ENCODE data around the gene BAMBI. TPM values are rescaled to one million over a fixed set of nuclear protein-coding genes. Genes with fewer than 3 reads are reported as not detected.

Gene BAMBI
- total RNA-seq, 1 experiment from 2014 or later: 31.9 TPM

- no peak for DNase-seq (ENCODE audit: low spot score)
- POLR2A ChIA-PET (ENCODE audit: low non-redundant PET): no interaction called here
- Histone ChIP-seq H3K27ac (ENCODE audit: low read depth, low read length, poor library complexity, severe bottlenecking) (no peak overlapping the region), H3K4me1 (ENCODE audit: insufficient read depth, low read length, poor library complexity, severe bottlenecking) (peaks cover 12% of the 10 kb centered on the region), H3K36me3 (ENCODE audit: insufficient read depth, low read length, poor library complexity, severe bottlenecking) (no peaks in the 10 kb centered on the region), H3K4me3 (ENCODE audit: low read depth, low read length, poor library complexity, severe bottlenecking) (no peak overlapping the region), H3K27me3 (replicated peaks; ENCODE audit: insufficient read depth, low read depth, low read length, poor library complexity) (no peaks in the 10 kb centered on the region), H3K9me3 (ENCODE audit: low read depth, low read length, poor library complexity, severe bottlenecking) (no peaks in the 10 kb centered on the region)
- no TSS peak for BruUV-seq (replicated peaks)
- CTCF ChIA-PET: no interaction called here
- intact Hi-C loops (cut with micrococcal nuclease; ENCODE audit: unreplicated experiment): no loop called here
- TF ChIP-seq EZH2 (IDR thresholded peaks at IDR 0.05; ENCODE audit: borderline replicate concordance, low read depth, low read length, poor library complexity, severe bottlenecking) (no peak), CTCF (conservative IDR thresholded peaks at IDR 0.05; ENCODE audit: low read depth, low read length) (no peak)
Observed at GRCh38 chr10:28711776-28712175, 34.5 kb downstream of the BAMBI start.

GRCh38 chr10:28713626-28714352 is 36.5 kb downstream of the BAMBI start:
- TF ChIP-seq EZH2 (IDR thresholded peaks at IDR 0.05; ENCODE audit: borderline replicate concordance, low read depth, low read length, poor library complexity, severe bottlenecking) (no peak), CTCF (conservative IDR thresholded peaks at IDR 0.05; ENCODE audit: low read depth, low read length) (no peak)
- no TSS peak for BruUV-seq (replicated peaks)
- CTCF ChIA-PET: interaction anchor here (0.6 kb wide), 2 partner anchors 25 to 768 kb away, joined by 3 to 4 read pairs; no protein-coding TSS in a partner anchor
- Histone ChIP-seq H3K4me3 (ENCODE audit: low read depth, low read length, poor library complexity, severe bottlenecking) (no peak overlapping the region), H3K9me3 (ENCODE audit: low read depth, low read length, poor library complexity, severe bottlenecking) (no peaks in the 10 kb centered on the region), H3K27ac (ENCODE audit: low read depth, low read length, poor library complexity, severe bottlenecking) (no peak overlapping the region), H3K36me3 (ENCODE audit: insufficient read depth, low read length, poor library complexity, severe bottlenecking) (no peaks in the 10 kb centered on the region), H3K27me3 (replicated peaks; ENCODE audit: insufficient read depth, low read depth, low read length, poor library complexity) (no peaks in the 10 kb centered on the region), H3K4me1 (ENCODE audit: insufficient read depth, low read length, poor library complexity, severe bottlenecking) (peaks cover 9% of the 10 kb centered on the region)
- intact Hi-C loops (cut with micrococcal nuclease; ENCODE audit: unreplicated experiment): no loop called here
- DNase-seq (ENCODE audit: low spot score): no peak
- POLR2A ChIA-PET (ENCODE audit: low non-redundant PET): no interaction called here

GRCh38 chr10:28714401-28715053 is 37.2 kb downstream of the BAMBI start:
- ChIA-PET POLR2A (ENCODE audit: low non-redundant PET) (no interaction called here), CTCF (interaction anchor here (0.6 kb wide), 1 partner anchor 26 kb away, joined by 4 read pairs; no protein-coding TSS in a partner anchor)
- intact Hi-C loops (cut with micrococcal nuclease; ENCODE audit: unreplicated experiment): no loop called here
- no TSS peak for BruUV-seq (replicated peaks)
- no peaks in the 10 kb centered on the region for H3K27me3 ChIP-seq (replicated peaks; ENCODE audit: insufficient read depth, low read depth, low read length, poor library complexity)
- no peak for DNase-seq (ENCODE audit: low spot score)
- H3K4me1 ChIP-seq (ENCODE audit: insufficient read depth, low read length, poor library complexity, severe bottlenecking): peaks cover 6% of the 10 kb centered on the region
- no peaks in the 10 kb centered on the region for H3K9me3 ChIP-seq (ENCODE audit: low read depth, low read length, poor library complexity, severe bottlenecking)
- no peak overlapping the region for H3K4me3 ChIP-seq (ENCODE audit: low read depth, low read length, poor library complexity, severe bottlenecking)
- no peak overlapping the region for H3K27ac ChIP-seq (ENCODE audit: low read depth, low read length, poor library complexity, severe bottlenecking)
- TF ChIP-seq EZH2 (IDR thresholded peaks at IDR 0.05; ENCODE audit: borderline replicate concordance, low read depth, low read length, poor library complexity, severe bottlenecking) (no peak), CTCF (conservative IDR thresholded peaks at IDR 0.05; ENCODE audit: low read depth, low read length) (no peak)
- H3K36me3 ChIP-seq (ENCODE audit: insufficient read depth, low read length, poor library complexity, severe bottlenecking): no peaks in the 10 kb centered on the region

All from A673 (cell line).